GM19025 (cell line): ENCODE measurements around the gene MYH14.

Experiments
- ATAC-seq: cut with Tn5 transposase; IDR thresholded peaks from one replicate; pipeline ENCODE4 v1.9.1; 2021; ENCODE audit warnings: mild to moderate bottlenecking, low read depth, moderate library complexity; ENCODE audit not compliant: unreplicated experiment

The MYH14 gene

GRCh38 chr19:50192463-50193211 lies 10.8 kb upstream of the MYH14 start:
- ATAC-seq, result no peak

- ATAC-seq, result no peak
These were observed 8.2 kb upstream of the MYH14 start for GRCh38 chr19:50195224-50195623.

- no peak for ATAC-seq
These were observed 7.0 kb upstream of the MYH14 start for GRCh38 chr19:50196322-50196932.

GRCh38 chr19:50197348-50197747 lies 6.1 kb upstream of the MYH14 start:
- ATAC-seq, result no peak

- no peak for ATAC-seq
These were observed 4.8 kb upstream of the MYH14 start for GRCh38 chr19:50198431-50199258.

- ATAC-seq, result no peak
These were observed 4.2 kb upstream of the MYH14 start for GRCh38 chr19:50199259-50199555.

- no peak for ATAC-seq
These were observed 1.0 kb upstream of the MYH14 start for GRCh38 chr19:50202386-50202785.

GRCh38 chr19:50202962-50203280 lies 501 bp upstream of the MYH14 start:
- ATAC-seq, result no peak

GRCh38 chr19:50204081-50204428 lies 633 bp downstream of the MYH14 start:
- no peak for ATAC-seq

GRCh38 chr19:50204811-50205675 lies 1.6 kb downstream of the MYH14 start:
- ATAC-seq, result no peak

GRCh38 chr19:50205681-50206138 lies 2.3 kb downstream of the MYH14 start:
- no peak for ATAC-seq

- no peak for ATAC-seq
These were observed 2.8 kb downstream of the MYH14 start for GRCh38 chr19:50206191-50206590.

GRCh38 chr19:50207730-50208129 lies 4.3 kb downstream of the MYH14 start:
- no peak for ATAC-seq

- ATAC-seq, result no peak
These were observed 5.7 kb downstream of the MYH14 start for GRCh38 chr19:50209131-50209530.

GRCh38 chr19:50210425-50210824 lies 7.0 kb downstream of the MYH14 start:
- no peak for ATAC-seq

- no peak for ATAC-seq
These were observed 10.5 kb downstream of the MYH14 start for GRCh38 chr19:50213925-50214324.

GRCh38 chr19:50214699-50215543 lies 11.5 kb downstream of the MYH14 start:
- ATAC-seq, result no peak

- ATAC-seq, result no peak
These were observed 12.4 kb downstream of the MYH14 start for GRCh38 chr19:50215820-50216219.

- no peak for ATAC-seq
These were observed 17.7 kb downstream of the MYH14 start for GRCh38 chr19:50221087-50221486.
